ENCODE data around the gene MAGI2. TPM values are rescaled to one million over a fixed set of nuclear protein-coding genes. Genes with fewer than 3 reads are reported as not detected.

MAGI2 gene
- total RNA-seq, 1 experiment from 2014 or later: 0.34 TPM

DNA sequence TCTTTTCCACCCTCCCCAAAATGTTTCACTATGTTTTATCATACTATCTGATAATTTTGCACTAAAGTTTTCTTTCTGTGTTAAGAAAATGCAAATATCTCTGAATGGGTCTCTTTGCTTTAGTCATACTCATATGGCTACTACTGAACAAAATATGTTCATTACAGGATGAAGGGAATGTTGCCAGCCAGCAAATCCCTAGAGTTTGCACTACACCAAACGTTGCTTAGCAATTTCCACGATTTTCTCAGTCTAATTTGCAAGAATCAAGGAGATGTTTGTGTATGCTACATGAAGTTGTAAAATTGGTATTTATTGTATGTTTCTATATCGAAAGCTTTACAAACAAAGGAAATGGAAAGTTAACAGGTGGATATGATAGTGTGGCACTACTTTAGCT, 10.6 kb upstream of the MAGI2 start:
- BruUV-seq (replicated peaks): no TSS peak
- H3K36me3 ChIP-seq (ENCODE audit: insufficient read depth, low read length, poor library complexity, severe bottlenecking): no peaks in the 10 kb centered on the region
- ChIA-PET CTCF (no interaction called here), POLR2A (ENCODE audit: low non-redundant PET) (no interaction called here)
- no peaks in the 10 kb centered on the region for H3K4me1 ChIP-seq (ENCODE audit: insufficient read depth, low read length, poor library complexity, severe bottlenecking)
- peaks cover 34% of the 10 kb centered on the region for H3K27me3 ChIP-seq (replicated peaks; ENCODE audit: insufficient read depth, low read depth, low read length, poor library complexity)
- TF ChIP-seq CTCF (conservative IDR thresholded peaks at IDR 0.05; ENCODE audit: low read depth, low read length): no peak
- no peak for TF ChIP-seq EZH2 (IDR thresholded peaks at IDR 0.05; ENCODE audit: borderline replicate concordance, low read depth, low read length, poor library complexity, severe bottlenecking)
- no peaks in the 10 kb centered on the region for H3K9me3 ChIP-seq (ENCODE audit: low read depth, low read length, poor library complexity, severe bottlenecking)
- no peak overlapping the region for H3K27ac ChIP-seq (ENCODE audit: low read depth, low read length, poor library complexity, severe bottlenecking)
- intact Hi-C loops (cut with micrococcal nuclease; ENCODE audit: unreplicated experiment): no loop called here
- H3K4me3 ChIP-seq (ENCODE audit: low read depth, low read length, poor library complexity, severe bottlenecking): no peak overlapping the region
- no peak for DNase-seq (ENCODE audit: low spot score)

DNA sequence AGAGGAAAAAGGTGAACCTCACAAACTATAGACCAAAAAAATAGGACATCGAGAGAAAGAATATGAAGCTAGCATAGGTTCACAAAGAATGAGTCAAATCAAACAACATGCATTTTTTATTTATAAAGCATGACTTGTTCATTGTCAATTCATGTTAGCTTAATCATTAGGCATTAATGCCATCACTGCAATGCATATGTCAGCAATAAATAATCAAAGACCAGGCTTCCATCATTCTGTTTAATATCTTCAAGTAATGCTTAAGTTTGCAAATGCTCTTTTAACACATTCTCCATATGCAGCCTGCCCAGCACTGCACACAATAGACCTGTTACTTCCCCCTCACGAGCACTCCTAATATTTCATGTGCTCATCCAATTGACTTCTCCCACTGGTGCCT, 8.9 kb upstream of the MAGI2 start:
- intact Hi-C loops (cut with micrococcal nuclease; ENCODE audit: unreplicated experiment): no loop called here
- no peaks in the 10 kb centered on the region for H3K36me3 ChIP-seq (ENCODE audit: insufficient read depth, low read length, poor library complexity, severe bottlenecking)
- no peak for DNase-seq (ENCODE audit: low spot score)
- no peaks in the 10 kb centered on the region for H3K9me3 ChIP-seq (ENCODE audit: low read depth, low read length, poor library complexity, severe bottlenecking)
- BruUV-seq (replicated peaks): no TSS peak
- no peak overlapping the region for H3K4me3 ChIP-seq (ENCODE audit: low read depth, low read length, poor library complexity, severe bottlenecking)
- POLR2A ChIA-PET (ENCODE audit: low non-redundant PET): no interaction called here
- CTCF ChIA-PET: no interaction called here
- TF ChIP-seq EZH2 (IDR thresholded peaks at IDR 0.05; ENCODE audit: borderline replicate concordance, low read depth, low read length, poor library complexity, severe bottlenecking) (no peak), CTCF (conservative IDR thresholded peaks at IDR 0.05; ENCODE audit: low read depth, low read length) (no peak)
- H3K27ac ChIP-seq (ENCODE audit: low read depth, low read length, poor library complexity, severe bottlenecking): no peak overlapping the region
- H3K4me1 ChIP-seq (ENCODE audit: insufficient read depth, low read length, poor library complexity, severe bottlenecking): no peaks in the 10 kb centered on the region
- H3K27me3 ChIP-seq (replicated peaks; ENCODE audit: insufficient read depth, low read depth, low read length, poor library complexity): peaks cover 48% of the 10 kb centered on the region

DNA sequence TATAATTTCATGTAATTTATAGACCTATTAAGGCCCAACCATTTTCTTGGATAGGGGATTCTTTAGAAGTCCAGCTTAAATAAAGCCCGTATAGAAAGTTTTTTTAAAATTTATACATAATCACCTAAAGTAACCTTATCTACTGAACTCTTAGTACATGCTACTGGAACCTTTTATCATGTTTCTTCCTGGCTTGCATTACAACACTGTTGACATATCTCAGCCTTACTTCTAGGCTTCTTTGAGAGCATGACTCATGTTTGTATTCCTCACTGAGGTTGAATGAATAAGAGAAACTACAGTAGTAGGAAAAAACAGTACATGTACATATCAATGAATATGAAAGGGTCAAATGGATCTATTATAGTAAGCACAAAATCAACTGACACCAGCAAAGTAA, 8.2 kb upstream of the MAGI2 start:
- ChIA-PET POLR2A (ENCODE audit: low non-redundant PET) (no interaction called here), CTCF (no interaction called here)
- no peaks in the 10 kb centered on the region for H3K9me3 ChIP-seq (ENCODE audit: low read depth, low read length, poor library complexity, severe bottlenecking)
- TF ChIP-seq EZH2 (IDR thresholded peaks at IDR 0.05; ENCODE audit: borderline replicate concordance, low read depth, low read length, poor library complexity, severe bottlenecking) (no peak), CTCF (conservative IDR thresholded peaks at IDR 0.05; ENCODE audit: low read depth, low read length) (no peak)
- no peak overlapping the region for H3K27ac ChIP-seq (ENCODE audit: low read depth, low read length, poor library complexity, severe bottlenecking)
- no peak for DNase-seq (ENCODE audit: low spot score)
- intact Hi-C loops (cut with micrococcal nuclease; ENCODE audit: unreplicated experiment): no loop called here
- no peaks in the 10 kb centered on the region for H3K36me3 ChIP-seq (ENCODE audit: insufficient read depth, low read length, poor library complexity, severe bottlenecking)
- H3K27me3 ChIP-seq (replicated peaks; ENCODE audit: insufficient read depth, low read depth, low read length, poor library complexity): peaks cover 55% of the 10 kb centered on the region
- BruUV-seq (replicated peaks): no TSS peak
- H3K4me1 ChIP-seq (ENCODE audit: insufficient read depth, low read length, poor library complexity, severe bottlenecking): no peaks in the 10 kb centered on the region
- no peak overlapping the region for H3K4me3 ChIP-seq (ENCODE audit: low read depth, low read length, poor library complexity, severe bottlenecking)

Data from A673 (cell line).